DOHH2 (cell line): ENCODE measurements around the gene ABI3BP.

Experiments used
- H3F3A ChIP-seq: fragments of 200-600 bp; sonication (generic), shearing (Covaris generic); 2 replicates; pipeline ENCODE4 v1.6.0; 2016; ENCODE audit warnings: antibody characterized with exemption, mild to moderate bottlenecking; ENCODE audit not compliant: control insufficient read depth, insufficient read depth
- H3K27ac ChIP-seq: fragments of 200-600 bp; sonication (generic); 2 replicates; pipeline ENCODE4 v1.5.1; 2014; ENCODE audit warnings: low read depth, mild to moderate bottlenecking, low read length, moderate library complexity
- H3K27me3 ChIP-seq: fragments of 200-600 bp; sonication (generic); 2 replicates; pipeline ENCODE4 v1.6.1; 2014; ENCODE audit warnings: mild to moderate bottlenecking, low read length, mixed read lengths; ENCODE audit not compliant: control insufficient read depth
- H3K36me3 ChIP-seq: fragments of 200-600 bp; sonication (generic); 2 replicates; pipeline ENCODE4 v1.6.1; 2014; ENCODE audit warnings: mild to moderate bottlenecking, low read length, moderate library complexity, mixed read lengths; ENCODE audit not compliant: control insufficient read depth
- H3K4me1 ChIP-seq: fragments of 200-600 bp; sonication (generic); 2 replicates; pipeline ENCODE4 v1.6.1; 2014; ENCODE audit warnings: mild to moderate bottlenecking, low read length, mixed read lengths; ENCODE audit not compliant: control insufficient read depth
- H3K4me2 ChIP-seq: fragments of 200-600 bp; sonication (generic); 2 replicates; pipeline ENCODE4 v1.6.0; 2014; ENCODE audit warnings: mild to moderate bottlenecking, low read length, moderate library complexity
- H3K4me3 ChIP-seq: fragments of 200-600 bp; sonication (generic); 2 replicates; pipeline ENCODE4 v1.5.1; 2014; ENCODE audit warnings: mild to moderate bottlenecking, low read length, mixed read lengths
- H3K79me2 ChIP-seq: fragments of 200-600 bp; sonication (generic); 2 replicates; pipeline ENCODE4 v1.6.1; 2014; ENCODE audit warnings: mild to moderate bottlenecking, low read length, mixed read lengths; ENCODE audit not compliant: control insufficient read depth
- H3K9me2 ChIP-seq: fragments of 200-600 bp; sonication (generic); replicated peaks from 2 replicates; pipeline ENCODE4 v1.6.1; 2014; ENCODE audit warnings: mild to moderate bottlenecking, low read length, mixed read lengths; ENCODE audit not compliant: control insufficient read depth
- H3K9me3 ChIP-seq: fragments of 200-600 bp; sonication (generic); 2 replicates; pipeline ENCODE4 v1.6.1; 2014; ENCODE audit warnings: antibody characterized with exemption, low read length, mixed read lengths; ENCODE audit not compliant: control insufficient read depth, insufficient read depth
- H4K20me1 ChIP-seq: fragments of 200-600 bp; sonication (generic); 2 replicates; pipeline ENCODE4 v1.6.0; 2014; ENCODE audit warnings: low read depth, mild to moderate bottlenecking, antibody characterized with exemption, low read length, moderate library complexity; ENCODE audit not compliant: control insufficient read depth, insufficient read depth
- EZH2phosphoT487 ChIP-seq: fragments of 200-600 bp; sonication (generic); IDR thresholded peaks from 2 replicates; pipeline ENCODE4 v1.6.1; 2017; ENCODE audit warnings: borderline replicate concordance, mild to moderate bottlenecking, antibody characterized with exemption, low read length, moderate library complexity, mixed read lengths
- TF ChIP-seq, protein P1 (sequence below): fragments of 200-600 bp; sonication (generic); IDR thresholded peaks from one replicate; pipeline ENCODE4 v1.5.1; 2014; ENCODE audit warnings: antibody characterized with exemption, mild to moderate bottlenecking, low read depth, low read length; ENCODE audit not compliant: poor library complexity, severe bottlenecking

The ABI3BP gene

DNA sequence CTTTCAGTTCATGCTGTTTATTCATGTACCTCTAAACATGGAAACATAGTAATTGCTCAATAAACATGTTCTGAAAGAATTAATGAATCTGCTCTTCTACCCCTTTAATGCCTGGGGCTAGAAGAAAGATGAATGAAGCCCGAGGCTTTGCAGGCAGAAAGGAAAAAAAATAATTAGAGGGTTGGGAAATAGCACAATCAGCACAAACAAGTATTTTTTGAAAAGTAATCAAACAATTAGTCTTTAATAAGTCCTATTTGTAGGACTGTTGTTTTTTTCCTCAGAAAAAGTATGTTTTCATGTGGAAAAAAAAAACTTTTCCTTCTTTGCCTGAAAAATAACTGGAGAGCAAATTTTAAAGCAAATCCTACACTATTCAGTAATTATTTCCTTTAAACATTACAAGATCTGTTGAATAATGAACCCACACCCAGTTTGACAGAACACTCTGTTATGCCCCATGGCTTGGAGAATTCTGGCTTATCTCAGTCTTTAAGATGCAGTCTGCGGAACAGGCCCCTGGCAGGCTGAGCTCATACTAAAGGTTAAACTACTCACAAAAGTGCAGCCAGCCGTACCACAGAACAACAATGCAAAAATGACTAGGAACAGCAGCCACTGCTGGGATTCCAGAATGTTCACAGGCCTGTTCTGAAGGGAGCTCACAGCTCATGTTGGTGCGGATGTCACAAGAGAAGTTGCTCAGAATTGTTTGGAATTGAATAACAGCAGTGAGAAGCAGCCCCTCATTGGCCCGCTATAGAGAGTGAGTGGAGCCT lies 79.2 kb downstream of the ABI3BP start:
- no peaks in the 10 kb centered on the region for H4K20me1 ChIP-seq
- peaks cover 3% of the 10 kb centered on the region; the same call in 1 of the 2 replicates for H3K4me1 ChIP-seq
- H3K9me2 ChIP-seq, result no peaks in the 10 kb centered on the region
- H3K4me2 ChIP-seq, result no peak overlapping the region
- H3K9me3 ChIP-seq, result no peaks in the 10 kb centered on the region
- no peaks in the 10 kb centered on the region for H3F3A ChIP-seq
- TF ChIP-seq, protein P1, sequence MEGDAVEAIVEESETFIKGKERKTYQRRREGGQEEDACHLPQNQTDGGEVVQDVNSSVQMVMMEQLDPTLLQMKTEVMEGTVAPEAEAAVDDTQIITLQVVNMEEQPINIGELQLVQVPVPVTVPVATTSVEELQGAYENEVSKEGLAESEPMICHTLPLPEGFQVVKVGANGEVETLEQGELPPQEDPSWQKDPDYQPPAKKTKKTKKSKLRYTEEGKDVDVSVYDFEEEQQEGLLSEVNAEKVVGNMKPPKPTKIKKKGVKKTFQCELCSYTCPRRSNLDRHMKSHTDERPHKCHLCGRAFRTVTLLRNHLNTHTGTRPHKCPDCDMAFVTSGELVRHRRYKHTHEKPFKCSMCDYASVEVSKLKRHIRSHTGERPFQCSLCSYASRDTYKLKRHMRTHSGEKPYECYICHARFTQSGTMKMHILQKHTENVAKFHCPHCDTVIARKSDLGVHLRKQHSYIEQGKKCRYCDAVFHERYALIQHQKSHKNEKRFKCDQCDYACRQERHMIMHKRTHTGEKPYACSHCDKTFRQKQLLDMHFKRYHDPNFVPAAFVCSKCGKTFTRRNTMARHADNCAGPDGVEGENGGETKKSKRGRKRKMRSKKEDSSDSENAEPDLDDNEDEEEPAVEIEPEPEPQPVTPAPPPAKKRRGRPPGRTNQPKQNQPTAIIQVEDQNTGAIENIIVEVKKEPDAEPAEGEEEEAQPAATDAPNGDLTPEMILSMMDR, result no peak
- TF ChIP-seq EZH2phosphoT487, result no peak
- no peak overlapping the region for H3K4me3 ChIP-seq
- H3K79me2 ChIP-seq, result no peaks in the 10 kb centered on the region
- H3K27me3 ChIP-seq, result peaks cover 9% of the 10 kb centered on the region
- H3K36me3 ChIP-seq, result no peaks in the 10 kb centered on the region
- no peak overlapping the region for H3K27ac ChIP-seq

DNA sequence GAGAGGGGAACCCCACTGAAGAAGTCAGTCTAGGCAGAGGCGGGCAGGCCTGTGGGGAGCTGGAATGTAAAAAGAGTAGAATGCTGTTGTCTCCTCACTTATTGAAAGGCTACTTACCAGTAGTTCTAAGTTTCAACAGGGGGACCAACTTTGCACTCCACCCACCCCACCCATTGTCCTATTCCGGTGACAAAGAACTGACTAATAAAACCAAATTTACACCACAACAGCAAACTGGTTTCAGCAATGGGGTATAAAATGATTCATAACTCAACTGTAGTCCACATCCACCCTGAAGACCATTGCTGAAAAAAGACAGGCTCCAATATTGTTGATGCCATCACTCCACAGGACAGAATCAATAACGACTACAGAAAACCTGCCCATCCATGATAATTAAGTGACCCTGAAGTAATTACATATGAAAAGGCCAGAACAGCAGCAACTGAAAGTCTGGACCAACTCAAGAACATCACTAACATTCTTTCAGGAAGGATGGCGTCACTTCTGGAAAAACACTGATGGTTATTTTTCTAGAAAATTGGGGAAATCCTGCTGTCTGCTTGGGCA lies 80.2 kb downstream of the ABI3BP start:
- H3F3A ChIP-seq, result no peaks in the 10 kb centered on the region
- no peaks in the 10 kb centered on the region for H3K9me3 ChIP-seq
- no peaks in the 10 kb centered on the region for H3K79me2 ChIP-seq
- H3K9me2 ChIP-seq, result no peaks in the 10 kb centered on the region
- peaks cover 3% of the 10 kb centered on the region; the same call in 1 of the 2 replicates for H3K4me1 ChIP-seq
- H3K4me3 ChIP-seq, result no peak overlapping the region
- no peaks in the 10 kb centered on the region for H4K20me1 ChIP-seq
- H3K36me3 ChIP-seq, result no peaks in the 10 kb centered on the region
- H3K4me2 ChIP-seq, result no peak overlapping the region
- peaks cover 9% of the 10 kb centered on the region for H3K27me3 ChIP-seq
- TF ChIP-seq, protein P1, result no peak
- TF ChIP-seq EZH2phosphoT487, result no peak
- no peak overlapping the region for H3K27ac ChIP-seq

DNA sequence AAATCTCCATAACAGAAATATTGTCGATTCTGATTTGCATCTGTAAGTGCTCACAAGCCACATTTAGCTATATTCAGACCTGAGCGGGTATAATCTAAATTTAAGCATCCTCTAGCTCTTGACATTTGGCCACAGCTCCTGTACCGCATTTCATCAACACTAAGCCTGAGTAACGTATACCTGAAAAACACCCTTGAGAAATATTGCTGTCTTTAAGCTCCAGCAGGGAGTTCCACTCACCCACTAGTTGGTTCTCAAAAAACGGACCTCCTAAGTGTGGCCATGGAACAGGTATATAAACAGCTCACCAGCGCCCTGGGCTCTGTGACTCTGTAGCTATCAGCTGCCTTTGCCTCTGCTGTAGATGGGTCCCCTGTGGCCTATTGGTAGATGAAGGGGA lies 80.7 kb downstream of the ABI3BP start:
- TF ChIP-seq, protein P1, result no peak
- TF ChIP-seq EZH2phosphoT487, result no peak
- Histone ChIP-seq H4K20me1 (no peaks in the 10 kb centered on the region), H3K79me2 (no peaks in the 10 kb centered on the region), H3K9me2 (no peaks in the 10 kb centered on the region), H3K27me3 (peaks cover 9% of the 10 kb centered on the region), H3K36me3 (no peaks in the 10 kb centered on the region), H3K27ac (no peak overlapping the region), H3F3A (no peaks in the 10 kb centered on the region), H3K4me2 (no peak overlapping the region), H3K9me3 (no peaks in the 10 kb centered on the region), H3K4me1 (peaks cover 3% of the 10 kb centered on the region; the same call in 1 of the 2 replicates), H3K4me3 (no peak overlapping the region)
